Karpas-422 (cell line): Measurements from ENCODE around the gene NEB. TPM values are rescaled to one million over a fixed set of nuclear protein-coding genes. Genes with fewer than 3 reads are reported as not detected.
"Not testable (repeated sequence)": the region's sequence is repeated elsewhere in the genome, so short reads cannot be mapped to it uniquely, and the experiment has no call there.

Source experiments
- DNase-seq: peaks from one replicate; pipeline ENCODE4 v3.0.0-alpha.2; 2015
- H2AFZ ChIP-seq: fragments of 200-600 bp; sonication (generic); 2 replicates; pipeline ENCODE4 v1.6.1; 2014; ENCODE audit warnings: antibody characterized with exemption, low read length, mixed read lengths
- H3K27ac ChIP-seq: fragments of 200-600 bp; sonication (generic); 2 replicates; pipeline ENCODE4 v1.5.1; 2014; ENCODE audit warnings: mild to moderate bottlenecking, low read length, moderate library complexity
- H3K27me3 ChIP-seq: fragments of 200-600 bp; sonication (generic); 2 replicates; pipeline ENCODE4 v1.6.1; 2014; ENCODE audit warnings: low read length, mixed read lengths
- H3K36me3 ChIP-seq: fragments of 200-600 bp; sonication (generic); 2 replicates; pipeline ENCODE4 v1.6.1; 2014; ENCODE audit warnings: low read length, mixed read lengths; ENCODE audit not compliant: insufficient read depth
- H3K4me1 ChIP-seq: fragments of 200-600 bp; sonication (generic); 2 replicates; pipeline ENCODE4 v1.6.1; 2014; ENCODE audit warnings: mild to moderate bottlenecking, low read length, mixed read lengths
- H3K4me2 ChIP-seq: fragments of 200-600 bp; sonication (generic); 2 replicates; pipeline ENCODE4 v1.6.1; 2014; ENCODE audit warnings: low read length, low read depth, mild to moderate bottlenecking; ENCODE audit not compliant: poor library complexity, severe bottlenecking
- H3K4me3 ChIP-seq: fragments of 200-600 bp; sonication (generic); 2 replicates; pipeline ENCODE4 v1.5.1; 2014; ENCODE audit warnings: mild to moderate bottlenecking, antibody characterized with exemption, low read length, mixed read lengths
- H3K79me2 ChIP-seq: fragments of 200-600 bp; sonication (generic); 2 replicates; pipeline ENCODE4 v1.6.1; 2014; ENCODE audit warnings: mild to moderate bottlenecking, low read length, mixed read lengths
- H3K9ac ChIP-seq: fragments of 200-600 bp; sonication (generic); 2 replicates; pipeline ENCODE4 v1.6.0; 2014; ENCODE audit warnings: low read length
- H3K9me2 ChIP-seq: fragments of 200-600 bp; sonication (generic), shearing (Covaris generic); replicated peaks from 2 replicates; pipeline ENCODE4 v1.6.0; 2014; ENCODE audit warnings: mild to moderate bottlenecking, low read length, moderate library complexity; ENCODE audit not compliant: insufficient read depth
- H3K9me3 ChIP-seq: fragments of 300-700, 200-600 bp; sonication (generic); 2 replicates; pipeline ENCODE4 v1.6.1; 2014; ENCODE audit warnings: low read length, mixed read lengths
- H4K20me1 ChIP-seq: fragments of 200-600 bp; sonication (generic); 2 replicates; pipeline ENCODE4 v1.6.1; 2014; ENCODE audit warnings: mild to moderate bottlenecking, antibody characterized with exemption, low read length, low read depth; ENCODE audit not compliant: insufficient read depth
- total RNA-seq: library from RNA; depleted of rRNA; stranded (reverse); fragments of >200 nt; shearing (Covaris generic); gene quantifications from 2 replicates; pipeline ENCODE4 v1.2.3, GENCODE V29; 2014; ENCODE audit warnings: low replicate concordance

The NEB gene
- total RNA-seq, 1 experiment from 2014 or later: 1.4 TPM

DNA sequence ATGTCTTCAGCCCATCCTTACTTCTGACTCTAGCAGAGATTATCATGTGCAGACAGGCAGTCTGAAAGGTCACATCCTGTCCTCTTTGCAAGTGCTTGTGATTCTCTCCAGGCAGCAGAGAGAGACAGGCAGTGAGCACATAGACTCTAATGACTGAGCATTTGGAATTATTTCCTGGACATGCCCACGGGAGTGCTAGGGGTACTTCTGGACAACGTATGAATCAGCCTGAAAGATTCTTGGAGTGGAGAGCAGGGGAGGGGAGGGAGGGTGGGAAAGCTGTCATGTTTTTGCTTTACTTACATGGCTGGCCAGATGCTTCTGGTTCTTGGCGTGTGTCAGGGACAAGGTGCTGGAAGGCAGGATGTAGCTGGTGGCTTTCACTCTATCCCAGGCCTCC is 174.0 kb downstream of the NEB start:
- Histone ChIP-seq H3K27ac (no peak overlapping the region), H3K36me3 (no peaks in the 10 kb centered on the region), H2AFZ (no peak overlapping the region), H3K4me3 (no peak overlapping the region), H3K27me3 (no peaks in the 10 kb centered on the region), H3K9me3 (no peaks in the 10 kb centered on the region), H4K20me1 (no peaks in the 10 kb centered on the region), H3K79me2 (no peaks in the 10 kb centered on the region), H3K4me2 (no peak overlapping the region), H3K9me2 (no peaks in the 10 kb centered on the region), H3K4me1 (no peaks in the 10 kb centered on the region), H3K9ac (no peak overlapping the region)
- DNase-seq: no peak

DNA sequence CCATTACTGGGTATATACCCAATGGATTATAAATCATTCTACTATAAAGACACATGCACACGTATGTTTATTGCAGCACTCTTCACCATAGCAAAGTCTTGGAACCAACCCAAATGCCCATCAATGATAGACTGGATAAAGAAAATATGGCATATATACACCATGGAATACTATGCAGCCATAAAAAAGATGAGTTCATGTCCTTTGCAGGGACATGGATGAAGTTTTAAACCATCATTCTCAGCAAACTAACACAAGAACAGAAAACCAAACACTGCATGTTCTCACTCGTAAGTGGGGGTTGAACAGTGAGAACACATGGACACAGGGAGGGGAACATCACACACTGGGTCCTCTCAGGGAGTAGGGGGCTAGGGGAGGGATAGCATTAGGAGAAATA is 174.8 kb downstream of the NEB start:
- H3K4me1 ChIP-seq, H3K4me2 ChIP-seq, H3K9me3 ChIP-seq, H3K9ac ChIP-seq, H4K20me1 ChIP-seq, H3K9me2 ChIP-seq, H3K36me3 ChIP-seq, H3K4me3 ChIP-seq, H3K27ac ChIP-seq, H3K27me3 ChIP-seq, H3K79me2 ChIP-seq, H2AFZ ChIP-seq, DNase-seq: not testable (repeated sequence)

DNA sequence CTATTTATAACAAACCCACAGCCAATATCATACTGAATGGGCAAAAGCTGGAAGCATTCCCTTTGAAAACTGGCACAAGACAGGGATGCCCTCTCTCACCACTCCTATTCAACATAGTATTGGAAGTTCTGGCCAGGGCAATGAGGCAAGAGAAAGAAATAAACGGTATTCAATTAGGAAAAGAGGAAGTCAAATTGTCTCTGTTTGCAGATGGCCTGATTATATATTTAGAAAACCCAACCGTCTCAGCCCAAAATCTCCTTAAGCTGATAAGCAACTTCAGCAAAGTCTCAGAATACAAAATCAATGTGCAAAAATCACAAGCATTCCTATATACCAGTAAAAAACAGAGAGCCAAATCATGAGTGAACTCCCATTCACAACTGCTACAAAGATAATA is 176.4 kb downstream of the NEB start:
- H3K9ac ChIP-seq, H3K9me2 ChIP-seq, H3K27me3 ChIP-seq, H4K20me1 ChIP-seq, DNase-seq, H3K4me1 ChIP-seq, H3K79me2 ChIP-seq, H3K4me3 ChIP-seq, H3K36me3 ChIP-seq, H2AFZ ChIP-seq, H3K9me3 ChIP-seq, H3K4me2 ChIP-seq, H3K27ac ChIP-seq: not testable (repeated sequence)

DNA sequence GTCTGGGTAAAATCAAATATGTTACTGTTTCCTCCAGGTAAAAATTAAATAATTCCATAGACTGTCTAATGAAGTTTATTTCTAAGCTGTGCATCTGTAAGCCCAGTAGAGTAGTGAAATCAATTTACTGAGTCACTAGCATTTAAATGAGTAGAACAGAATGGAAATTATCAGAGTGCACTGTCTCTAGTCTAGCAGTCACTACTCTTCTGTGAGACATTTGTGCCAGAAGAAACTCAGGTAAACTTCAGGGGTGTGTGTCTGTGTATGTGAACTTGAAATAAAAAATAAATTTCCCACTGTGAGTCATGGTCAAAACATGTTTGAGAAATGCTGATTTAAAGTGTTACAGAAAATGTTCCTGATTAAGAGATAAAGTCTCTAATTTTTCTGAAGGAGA is 178.2 kb downstream of the NEB start:
- no peak overlapping the region for H2AFZ ChIP-seq
- H3K4me2 ChIP-seq: no peak overlapping the region
- no peak overlapping the region for H3K9ac ChIP-seq
- no peak overlapping the region for H3K4me3 ChIP-seq
- H3K9me3 ChIP-seq: no peaks in the 10 kb centered on the region
- H3K27me3 ChIP-seq: no peaks in the 10 kb centered on the region
- no peaks in the 10 kb centered on the region for H4K20me1 ChIP-seq
- no peaks in the 10 kb centered on the region for H3K4me1 ChIP-seq
- no peak for DNase-seq
- no peaks in the 10 kb centered on the region for H3K79me2 ChIP-seq
- no peaks in the 10 kb centered on the region for H3K36me3 ChIP-seq
- no peaks in the 10 kb centered on the region for H3K9me2 ChIP-seq
- H3K27ac ChIP-seq: no peak overlapping the region

DNA sequence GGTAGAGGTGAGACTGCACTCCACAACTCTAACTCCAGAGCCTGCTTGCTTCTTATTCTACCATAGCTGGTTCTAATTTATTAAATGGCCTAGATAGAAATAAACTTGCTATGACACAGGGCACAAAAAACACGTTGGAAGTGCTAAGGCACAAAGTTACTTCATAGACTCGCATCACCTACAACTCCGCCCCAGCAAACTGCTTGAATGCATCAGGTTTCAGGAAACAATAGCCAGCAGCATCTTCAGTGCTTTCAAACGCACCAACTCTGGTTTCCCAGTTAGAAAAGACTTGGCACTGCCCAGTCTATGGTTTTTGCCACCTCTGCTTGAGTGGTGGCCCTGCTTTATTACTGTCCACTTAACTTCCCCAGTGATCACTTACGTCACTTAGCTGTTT is 182.0 kb downstream of the NEB start:
- no peak for DNase-seq

DNA sequence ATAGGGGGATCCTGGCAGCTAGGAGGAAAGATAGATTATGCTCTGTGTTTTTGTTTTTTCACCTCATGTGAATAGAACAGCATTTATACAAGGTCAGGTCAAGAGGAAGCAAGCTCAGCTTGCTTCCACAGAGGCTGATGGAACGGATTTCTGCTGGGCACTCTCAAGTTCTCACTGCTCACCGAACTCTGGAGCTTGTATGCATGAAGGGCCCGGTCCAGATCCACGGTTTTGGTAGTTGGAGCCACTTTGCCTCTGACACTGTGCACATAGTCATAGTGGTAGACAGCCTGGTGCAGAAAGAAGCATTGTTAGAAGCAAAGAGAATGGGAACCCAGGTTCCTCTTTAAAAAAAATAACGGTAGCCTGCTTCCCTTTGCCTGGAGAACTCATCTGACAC is 182.7 kb downstream of the NEB start:
- Histone ChIP-seq H3K4me2 (no peak overlapping the region), H3K36me3 (no peaks in the 10 kb centered on the region), H3K27me3 (no peaks in the 10 kb centered on the region), H3K9me3 (no peaks in the 10 kb centered on the region), H2AFZ (no peak overlapping the region), H3K4me3 (no peak overlapping the region), H3K9me2 (no peaks in the 10 kb centered on the region), H3K27ac (no peak overlapping the region), H4K20me1 (no peaks in the 10 kb centered on the region), H3K9ac (no peak overlapping the region), H3K79me2 (no peaks in the 10 kb centered on the region), H3K4me1 (no peaks in the 10 kb centered on the region)
- no peak for DNase-seq

More for the DNA sequence above, 182.0 kb downstream of the NEB start:
- Histone ChIP-seq H3K9me3 (no peaks in the 10 kb centered on the region), H3K4me3 (no peak overlapping the region), H3K27ac (no peak overlapping the region), H3K4me1 (no peaks in the 10 kb centered on the region), H3K27me3 (no peaks in the 10 kb centered on the region), H2AFZ (no peak overlapping the region), H3K79me2 (no peaks in the 10 kb centered on the region), H3K9ac (no peak overlapping the region), H3K4me2 (no peak overlapping the region), H3K9me2 (no peaks in the 10 kb centered on the region), H3K36me3 (no peaks in the 10 kb centered on the region), H4K20me1 (no peaks in the 10 kb centered on the region)

DNA sequence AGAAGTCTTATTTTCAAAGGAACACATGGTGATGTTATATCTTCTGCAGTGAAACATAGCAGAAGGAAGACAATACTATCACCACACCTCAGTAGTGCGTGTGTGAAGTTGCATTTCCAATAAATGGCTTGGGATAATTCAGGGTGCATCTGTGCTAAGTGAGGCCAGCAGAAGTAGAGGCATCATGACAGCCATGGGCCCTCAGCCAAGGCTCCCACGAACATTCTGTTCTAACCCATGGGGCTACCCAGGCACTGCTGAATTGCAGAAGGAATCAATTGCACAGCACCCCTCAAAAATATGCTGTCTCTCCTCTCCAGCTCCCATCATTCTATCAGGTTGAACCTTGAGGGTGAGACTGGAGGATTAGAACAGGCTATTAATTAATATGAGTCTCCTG is 185.1 kb downstream of the NEB start:
- Histone ChIP-seq H3K4me3 (no peak overlapping the region), H3K27ac (no peak overlapping the region), H3K9me3 (no peaks in the 10 kb centered on the region), H3K27me3 (no peaks in the 10 kb centered on the region), H3K36me3 (no peaks in the 10 kb centered on the region), H2AFZ (no peak overlapping the region), H3K4me2 (no peak overlapping the region), H3K79me2 (no peaks in the 10 kb centered on the region), H3K9ac (no peak overlapping the region), H4K20me1 (no peaks in the 10 kb centered on the region), H3K9me2 (no peaks in the 10 kb centered on the region), H3K4me1 (no peaks in the 10 kb centered on the region)
- DNase-seq: no peak

DNA sequence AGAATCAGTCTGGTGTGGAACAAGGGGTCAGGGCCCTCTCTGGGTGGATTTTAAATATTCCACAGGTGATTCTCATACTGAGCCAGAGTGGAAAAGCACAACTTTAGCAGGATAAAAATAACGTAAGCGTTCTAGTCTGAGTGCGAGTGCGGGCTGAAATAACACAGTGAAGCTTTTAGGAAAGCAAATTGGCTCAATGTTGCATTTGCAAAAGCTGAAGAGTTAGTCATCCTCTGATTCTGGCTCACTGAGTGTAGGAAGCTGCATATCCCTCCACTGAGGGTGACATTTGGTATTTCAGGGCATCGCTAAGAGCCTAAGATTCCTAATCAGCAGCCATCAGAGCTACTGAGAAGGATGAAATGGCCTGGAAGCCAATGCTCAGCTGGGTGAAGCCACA is 189.8 kb downstream of the NEB start:
- H3K9me2 ChIP-seq: no peaks in the 10 kb centered on the region
- no peaks in the 10 kb centered on the region for H4K20me1 ChIP-seq
- H3K27me3 ChIP-seq: no peaks in the 10 kb centered on the region
- no peaks in the 10 kb centered on the region for H3K36me3 ChIP-seq
- no peaks in the 10 kb centered on the region for H3K4me1 ChIP-seq
- DNase-seq: no peak
- no peak overlapping the region for H3K27ac ChIP-seq
- H2AFZ ChIP-seq: no peak overlapping the region
- H3K4me3 ChIP-seq: no peak overlapping the region
- no peak overlapping the region for H3K9ac ChIP-seq
- no peaks in the 10 kb centered on the region for H3K79me2 ChIP-seq
- no peak overlapping the region for H3K4me2 ChIP-seq
- no peaks in the 10 kb centered on the region for H3K9me3 ChIP-seq

DNA sequence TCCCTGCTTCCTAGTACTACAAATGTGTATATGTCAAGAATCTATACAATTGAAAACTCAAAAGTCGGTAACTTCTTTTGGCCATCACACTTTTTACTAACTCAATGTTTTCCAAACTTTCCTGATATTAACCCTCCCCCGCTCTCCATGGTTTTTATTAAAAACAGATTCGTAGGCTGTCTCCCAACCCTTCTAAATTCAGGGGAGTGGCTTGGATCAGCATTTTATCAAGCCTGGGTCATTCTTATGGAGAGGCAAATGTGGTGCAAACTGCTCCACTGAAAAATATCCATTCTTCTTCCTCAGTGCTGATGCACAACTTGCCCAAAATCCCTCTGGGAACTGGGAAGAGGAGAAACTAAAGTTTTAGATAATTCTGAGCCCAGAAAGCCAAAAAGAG is 190.4 kb downstream of the NEB start:
- H3K9ac ChIP-seq: no peak overlapping the region
- no peak overlapping the region for H3K27ac ChIP-seq
- no peaks in the 10 kb centered on the region for H3K9me3 ChIP-seq
- H3K4me3 ChIP-seq: no peak overlapping the region
- no peaks in the 10 kb centered on the region for H3K4me1 ChIP-seq
- no peak overlapping the region for H2AFZ ChIP-seq
- no peaks in the 10 kb centered on the region for H3K27me3 ChIP-seq
- H4K20me1 ChIP-seq: no peaks in the 10 kb centered on the region
- H3K36me3 ChIP-seq: no peaks in the 10 kb centered on the region
- H3K79me2 ChIP-seq: no peaks in the 10 kb centered on the region
- no peak overlapping the region for H3K4me2 ChIP-seq
- DNase-seq: no peak
- no peaks in the 10 kb centered on the region for H3K9me2 ChIP-seq
